T-helper 22 cell (primary cell): Measurements from ENCODE around the gene SMARCA4.
"Not testable (repeated sequence)": the region's sequence is repeated elsewhere in the genome, so short reads cannot be mapped to it uniquely, and the experiment has no call there.

ENCODE experiments used
- DNase-seq: peaks from one replicate; pipeline ENCODE4 v3.0.0-alpha.2; 2020; ENCODE audit warnings: low read depth

The SMARCA4 gene

DNA sequence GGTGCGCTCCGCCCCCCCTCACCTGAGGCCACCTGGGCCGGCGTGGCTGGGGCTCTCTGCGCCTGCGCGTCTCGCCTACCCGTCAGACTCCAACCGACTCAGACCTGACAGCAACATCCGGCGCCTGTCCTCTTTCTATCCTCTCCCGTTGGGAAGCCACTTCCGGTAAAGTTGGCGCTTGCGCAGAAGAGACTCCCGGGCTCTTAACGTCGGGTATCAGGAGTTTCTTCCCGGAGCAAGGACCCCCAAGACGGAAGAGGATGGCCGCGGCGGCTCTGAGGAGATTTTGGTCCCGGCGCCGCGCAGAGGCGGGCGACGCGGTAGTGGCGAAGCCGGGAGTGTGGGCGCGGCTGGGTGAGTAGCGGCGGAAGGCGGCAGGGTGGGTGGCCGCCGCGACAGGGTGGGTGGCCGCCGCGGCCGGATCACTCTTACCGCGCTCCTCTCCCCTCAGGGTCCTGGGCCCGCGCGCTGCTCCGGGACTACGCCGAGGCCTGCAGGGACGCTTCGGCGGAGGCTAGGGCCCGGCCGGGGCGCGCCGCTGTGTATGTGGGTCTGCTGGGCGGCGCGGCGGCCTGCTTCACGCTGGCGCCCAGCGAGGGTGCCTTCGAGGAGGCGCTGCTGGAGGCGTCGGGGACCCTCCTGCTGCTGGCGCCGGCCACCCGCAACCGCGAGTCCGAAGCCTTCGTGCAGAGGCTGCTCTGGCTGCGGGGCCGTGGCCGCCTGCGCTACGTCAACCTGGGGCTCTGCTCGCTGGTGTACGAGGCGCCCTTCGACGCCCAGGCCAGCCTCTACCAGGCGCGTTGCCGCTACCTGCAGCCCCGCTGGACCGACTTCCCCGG, 32.0 kb upstream of the SMARCA4 start, which contains the start of the genes TIMM29 and YIPF2:
Gene TIMM29, plus strand, starts transcription at position 249 of the 839 bp plus-strand sequence. Its CDS starts 12 bp downstream, at position 261.
Gene YIPF2, minus strand, starts transcription at position 77 of the 839 bp plus-strand sequence. CDS start 229 bp downstream, outside the sequence.
- peak; percentile 91 for DNase-seq

DNA sequence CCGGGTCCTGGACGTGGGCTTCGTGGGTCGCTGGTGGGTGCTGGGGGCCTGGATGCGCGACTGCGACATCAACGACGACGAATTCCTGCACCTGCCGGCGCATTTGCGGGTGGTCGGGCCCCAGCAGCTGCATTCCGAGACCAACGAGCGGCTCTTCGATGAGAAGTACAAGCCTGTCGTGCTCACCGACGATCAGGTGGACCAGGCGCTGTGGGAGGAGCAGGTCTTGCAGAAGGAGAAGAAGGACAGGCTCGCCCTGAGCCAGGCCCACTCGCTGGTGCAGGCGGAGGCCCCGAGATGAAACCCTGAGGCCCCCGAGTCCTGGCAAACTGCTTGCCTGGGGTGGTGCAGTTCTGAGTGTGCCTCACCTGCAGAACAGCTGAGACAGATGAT, 31.4 kb upstream of the SMARCA4 start:
- DNase-seq = no peak

DNA sequence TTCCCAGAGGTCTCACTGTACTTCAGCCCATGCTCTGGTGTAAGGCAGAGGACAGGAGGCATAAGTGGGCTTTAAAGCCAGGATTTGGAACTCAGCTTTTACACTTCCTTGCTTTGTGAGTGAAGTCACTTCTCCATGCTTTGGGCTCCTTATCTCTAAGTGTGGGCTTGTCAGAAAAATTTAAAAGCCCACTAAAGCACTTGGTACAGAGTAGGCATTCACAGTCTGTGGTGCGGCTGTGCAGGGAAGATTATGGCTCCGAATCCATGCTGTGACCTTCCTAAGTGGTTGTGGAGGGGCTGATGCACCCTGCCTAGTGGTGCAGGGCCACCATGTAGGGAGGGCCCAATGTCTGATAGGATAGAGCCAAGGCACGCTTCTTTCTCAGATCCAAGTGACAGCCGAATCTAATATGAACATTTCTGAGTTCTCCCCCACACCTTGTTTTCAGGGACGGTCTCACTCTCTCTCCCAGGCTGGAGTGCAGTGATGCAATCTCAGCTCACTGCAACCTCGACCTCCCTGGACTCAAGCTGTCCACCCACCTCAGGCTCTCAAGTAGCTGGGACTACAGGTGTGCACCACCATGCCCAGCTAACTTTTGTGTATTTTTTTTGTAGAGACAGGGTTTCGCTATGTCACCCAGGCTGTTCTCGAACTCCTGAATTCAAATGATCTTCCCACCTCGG, 25.3 kb upstream of the SMARCA4 start:
- no peak for DNase-seq

- DNase-seq = no peak
Measured at GRCh38 chr19:10936661-10937084, 24.2 kb upstream of the SMARCA4 start.

GRCh38 chr19:10941649-10942048, 19.2 kb upstream of the SMARCA4 start:
- not testable (repeated sequence) for DNase-seq

- not testable (repeated sequence) for DNase-seq
Measured at GRCh38 chr19:10943412-10943811, 17.4 kb upstream of the SMARCA4 start.

DNA sequence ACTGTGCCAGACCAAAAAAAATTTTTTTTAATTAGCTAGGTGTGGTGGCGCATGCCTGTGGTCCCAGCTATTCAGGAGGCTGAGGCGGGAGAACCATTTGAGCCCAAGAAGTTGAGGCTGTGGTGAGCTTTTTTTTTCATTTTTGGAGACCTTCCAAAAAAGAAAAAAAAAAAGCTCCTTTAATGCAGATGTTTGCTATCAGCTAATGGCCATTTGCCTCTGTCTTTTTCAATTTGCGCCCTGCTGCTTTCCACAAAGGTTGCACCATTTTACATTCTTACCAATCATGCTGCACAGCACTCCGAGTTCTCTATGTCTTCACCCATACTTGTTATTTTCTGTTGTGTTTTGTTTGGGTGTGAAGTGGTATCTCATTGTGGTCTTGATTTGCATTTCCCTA, 15.6 kb upstream of the SMARCA4 start:
- no peak for DNase-seq

- no peak for DNase-seq
Measured at GRCh38 chr19:10946958-10947657, 13.7 kb upstream of the SMARCA4 start.

DNA sequence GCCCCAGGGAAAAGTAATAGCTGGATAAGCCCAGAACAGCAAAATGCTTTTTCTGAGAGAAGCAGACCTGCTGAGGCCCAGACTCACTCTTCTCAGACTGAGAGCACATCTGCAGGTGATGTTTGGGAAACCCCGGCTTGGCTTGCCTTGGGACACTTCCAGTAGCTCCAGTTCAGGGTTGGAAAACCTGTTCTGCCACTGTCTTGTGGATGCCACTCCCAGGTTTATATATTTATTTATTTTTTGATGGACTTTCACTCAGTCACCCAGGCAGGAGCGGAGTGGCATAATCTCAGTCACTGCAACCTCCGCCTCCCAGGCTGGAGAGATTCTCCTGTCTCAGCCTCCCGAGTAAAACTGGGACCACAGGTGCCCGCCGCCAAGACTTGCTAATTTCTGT, 8.0 kb upstream of the SMARCA4 start:
- DNase-seq = no peak

DNA sequence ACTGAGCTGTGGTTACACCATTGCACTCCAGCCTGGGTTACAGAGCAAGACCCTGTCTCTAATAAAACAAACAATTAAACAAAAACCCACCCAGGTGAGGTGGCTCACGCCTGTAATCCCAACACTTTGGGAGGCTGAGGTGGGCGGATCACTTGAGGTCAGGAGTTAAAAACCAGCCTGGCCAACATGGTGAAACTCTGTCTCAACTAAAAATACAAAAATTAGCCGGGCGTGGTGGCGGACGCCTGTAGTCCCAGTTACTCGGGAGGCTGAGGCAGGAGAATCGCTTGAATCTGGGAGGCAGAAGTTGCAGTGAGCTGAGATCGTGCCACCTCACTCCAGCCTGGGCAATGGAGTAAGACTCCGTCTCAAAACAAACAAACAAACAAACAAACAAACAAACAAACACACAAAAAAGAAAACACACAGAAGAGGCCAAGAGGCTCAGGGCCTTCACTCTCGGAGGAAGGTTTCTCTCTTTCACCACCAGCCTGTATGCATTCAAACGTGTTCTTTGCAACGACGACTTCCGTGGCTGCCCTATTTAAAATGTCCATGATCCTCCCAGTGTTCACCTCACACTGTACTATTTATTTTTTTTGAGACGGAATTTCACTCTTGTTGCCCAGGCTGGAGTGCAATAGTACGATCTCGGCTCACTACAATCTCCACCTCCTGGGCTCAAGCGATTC, 1.4 kb upstream of the SMARCA4 start:
- DNase-seq = not testable (repeated sequence)

DNA sequence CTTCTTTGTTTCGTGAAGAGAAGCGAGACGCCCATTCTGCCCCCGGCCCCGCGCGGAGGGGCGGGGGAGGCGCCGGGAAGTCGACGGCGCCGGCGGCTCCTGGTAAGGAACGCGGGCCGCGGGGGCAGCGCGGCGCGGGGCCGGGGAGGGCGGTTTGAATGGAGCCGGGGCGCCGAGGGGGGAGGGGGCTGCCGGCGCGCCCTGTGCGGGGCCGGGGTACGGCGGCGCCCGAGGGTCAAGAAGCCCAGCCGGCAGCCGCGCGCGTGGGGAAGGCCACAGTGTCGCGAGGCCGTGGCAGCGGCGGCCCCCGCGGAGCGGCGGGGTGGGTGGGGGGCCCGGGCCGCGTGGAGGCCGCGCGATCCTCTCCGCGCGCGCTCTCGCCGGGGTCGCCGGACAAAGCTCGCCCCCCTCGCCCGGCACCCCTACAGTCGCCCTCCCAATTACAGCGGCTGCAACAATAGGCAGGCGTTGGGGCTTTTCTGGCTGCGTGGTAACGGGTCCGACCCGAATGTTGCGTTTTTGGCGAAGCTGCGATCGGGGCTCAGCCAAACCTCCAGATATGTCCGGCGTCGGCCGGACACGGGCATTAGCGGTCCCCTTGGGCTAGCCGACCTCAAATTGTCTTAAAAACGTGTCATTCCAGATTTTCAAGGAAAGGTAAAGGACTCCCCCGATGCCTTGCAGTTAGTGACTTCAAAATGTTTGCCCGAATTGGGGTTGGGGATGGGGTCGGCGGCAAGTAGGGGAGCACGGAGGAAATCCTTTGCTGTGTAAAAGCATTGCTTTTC, 437 bp downstream of the SMARCA4 start:
- no peak for DNase-seq

GRCh38 chr19:10962863-10963262, 2.0 kb downstream of the SMARCA4 start:
- DNase-seq = no peak

DNA sequence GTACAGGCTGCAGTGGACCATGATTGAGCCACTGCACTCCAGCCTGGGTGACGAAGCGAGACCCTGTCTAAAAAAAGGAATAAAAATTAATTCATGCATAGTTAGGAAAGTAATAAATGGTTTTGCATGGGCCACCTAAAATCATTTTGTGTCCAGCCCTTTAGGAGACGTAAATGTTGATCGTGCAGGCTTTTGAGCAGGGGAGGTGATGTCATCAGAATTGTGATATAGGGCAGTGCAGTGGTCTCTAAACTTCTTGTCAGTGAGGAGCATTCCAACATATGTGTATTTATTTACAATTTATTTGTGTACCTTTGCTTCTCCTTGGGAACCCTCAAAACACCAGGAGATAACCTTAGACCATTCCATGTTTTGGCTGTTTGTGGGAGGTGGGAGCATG, 3.0 kb downstream of the SMARCA4 start:
- no peak for DNase-seq

- DNase-seq = no peak
Measured at GRCh38 chr19:10964903-10965302, 4.1 kb downstream of the SMARCA4 start.

- no peak for DNase-seq
Measured at GRCh38 chr19:10965398-10965797, 4.6 kb downstream of the SMARCA4 start.

GRCh38 chr19:10966809-10967208, 6.0 kb downstream of the SMARCA4 start:
- no peak for DNase-seq

DNA sequence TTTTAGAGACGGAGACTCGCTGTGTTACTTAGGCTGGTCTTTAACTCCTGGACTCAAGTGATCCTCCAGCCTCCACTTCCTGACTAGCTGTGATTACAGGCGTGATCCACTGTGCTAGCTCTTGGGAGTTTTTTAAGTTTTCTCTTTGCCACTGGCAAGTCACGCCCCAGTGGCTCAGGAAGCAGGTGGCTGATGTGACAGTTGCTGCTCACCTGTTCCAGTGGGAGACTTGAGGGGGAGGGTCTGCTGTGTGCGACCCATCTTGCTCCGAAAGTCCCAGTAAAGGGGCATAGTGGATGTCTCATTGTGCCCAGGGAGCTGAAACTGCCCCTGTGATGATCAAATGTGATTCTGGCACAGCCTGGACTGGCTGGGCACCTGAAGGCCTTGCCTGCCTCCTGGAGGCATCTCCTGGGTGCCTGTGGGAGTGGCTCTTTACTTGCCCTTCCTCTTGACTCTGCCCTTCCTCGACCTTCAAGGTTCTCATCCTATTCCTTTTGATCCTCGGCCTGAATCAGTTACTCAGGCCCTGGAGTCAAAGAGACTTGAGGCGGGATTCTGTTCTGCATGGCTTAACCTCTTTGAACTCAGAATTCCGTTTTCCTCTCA, 7.8 kb downstream of the SMARCA4 start:
- DNase-seq = no peak

DNA sequence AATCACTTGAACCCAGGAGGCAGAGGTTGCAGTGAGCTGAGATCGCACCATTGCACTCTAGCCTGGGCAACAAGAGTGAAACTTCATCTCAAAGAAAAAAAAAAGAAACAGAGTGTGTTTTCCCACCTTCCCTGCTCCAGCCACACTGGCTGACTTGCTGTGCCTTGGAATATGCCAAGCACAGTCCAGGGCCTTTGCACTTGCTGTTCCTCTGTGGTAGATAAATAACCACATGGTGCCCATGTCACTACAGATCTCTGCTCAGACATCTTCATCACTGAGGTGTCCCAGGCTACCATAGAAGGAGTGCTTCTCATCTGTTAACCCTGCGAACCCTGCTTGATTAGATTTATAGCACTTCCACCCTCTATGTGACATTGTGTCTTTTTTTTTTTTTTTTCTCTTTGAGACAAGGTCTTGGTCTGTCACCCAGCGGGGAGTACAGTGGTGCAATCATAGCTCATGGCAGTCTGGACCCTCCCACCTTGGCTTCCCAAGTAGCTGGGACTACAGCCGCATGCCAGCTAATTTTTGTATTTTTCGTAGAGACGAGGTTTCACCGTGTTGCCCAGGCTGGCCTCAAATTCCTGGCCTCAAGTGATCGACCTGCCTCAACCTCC, 10.4 kb downstream of the SMARCA4 start:
- no peak for DNase-seq

GRCh38 chr19:10975374-10976130, 14.7 kb downstream of the SMARCA4 start:
- DNase-seq = no peak
